HG03457 (cell line): ENCODE measurements around the gene TMEM92.
"Not testable (repeated sequence)": the region's sequence is repeated elsewhere in the genome, so short reads cannot be mapped to it uniquely, and the experiment has no call there.

Source experiments
- ATAC-seq: cut with Tn5 transposase; IDR thresholded peaks from one replicate; pipeline ENCODE4 v1.9.1; 2021; ENCODE audit warnings: moderate number of reproducible peaks; ENCODE audit not compliant: unreplicated experiment

Gene TMEM92

DNA sequence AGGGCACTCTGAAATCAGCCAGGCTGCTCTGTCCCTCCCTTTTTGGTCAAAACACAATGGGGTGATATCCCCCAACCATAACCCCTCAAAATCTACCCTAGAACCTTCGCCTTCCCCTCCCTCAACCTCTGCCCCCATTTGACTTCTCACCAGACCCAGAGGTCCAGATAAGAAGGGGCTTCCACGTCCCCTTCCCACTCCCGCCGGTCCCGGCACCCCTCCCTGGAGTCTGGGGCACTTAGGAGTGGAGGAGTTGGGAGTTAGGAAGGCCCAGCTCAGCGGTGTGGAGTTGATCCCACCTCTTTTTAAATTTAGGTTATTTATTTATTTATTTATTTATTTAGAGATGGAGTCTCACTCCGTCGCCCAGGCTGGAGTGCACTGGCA is 619 bp upstream of the TMEM92 start:
- ATAC-seq = no peak

DNA sequence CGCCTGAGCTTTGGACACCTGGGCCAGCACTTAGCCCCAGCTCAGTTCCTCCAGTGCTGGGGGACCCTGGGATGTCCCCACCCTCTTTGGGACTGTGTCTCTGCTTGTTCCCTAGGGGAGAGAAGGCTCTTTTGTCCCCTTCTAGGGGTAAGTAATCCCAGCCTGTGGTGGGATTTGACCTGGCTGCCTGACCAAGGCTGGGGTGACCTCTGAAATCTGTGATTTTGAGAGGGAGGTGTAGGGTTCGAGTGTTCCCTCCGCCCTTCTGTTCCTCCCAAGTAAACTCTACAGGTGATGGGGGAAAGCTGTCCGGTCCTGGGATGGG is 593 bp downstream of the TMEM92 start:
- no peak for ATAC-seq

DNA sequence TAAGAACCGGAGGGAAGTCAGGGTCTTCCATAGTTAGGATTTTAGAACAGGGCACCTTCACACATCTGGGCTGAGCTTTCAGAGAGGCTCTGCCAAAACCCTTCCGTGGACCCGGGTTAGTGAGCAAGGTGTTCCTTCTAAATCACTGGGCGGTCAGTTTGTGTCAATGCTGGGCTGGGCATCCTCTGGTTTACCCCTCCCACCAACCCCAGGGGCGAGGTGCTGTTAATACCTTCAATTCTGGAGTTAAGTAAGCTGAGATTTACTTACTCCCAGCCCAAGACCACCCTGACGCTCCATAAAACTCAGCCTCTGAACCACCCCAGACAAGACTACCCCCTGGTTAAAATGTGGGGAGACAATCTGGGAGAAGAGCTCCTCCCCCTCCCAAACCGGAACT is 1.0 kb downstream of the TMEM92 start:
- no peak for ATAC-seq

DNA sequence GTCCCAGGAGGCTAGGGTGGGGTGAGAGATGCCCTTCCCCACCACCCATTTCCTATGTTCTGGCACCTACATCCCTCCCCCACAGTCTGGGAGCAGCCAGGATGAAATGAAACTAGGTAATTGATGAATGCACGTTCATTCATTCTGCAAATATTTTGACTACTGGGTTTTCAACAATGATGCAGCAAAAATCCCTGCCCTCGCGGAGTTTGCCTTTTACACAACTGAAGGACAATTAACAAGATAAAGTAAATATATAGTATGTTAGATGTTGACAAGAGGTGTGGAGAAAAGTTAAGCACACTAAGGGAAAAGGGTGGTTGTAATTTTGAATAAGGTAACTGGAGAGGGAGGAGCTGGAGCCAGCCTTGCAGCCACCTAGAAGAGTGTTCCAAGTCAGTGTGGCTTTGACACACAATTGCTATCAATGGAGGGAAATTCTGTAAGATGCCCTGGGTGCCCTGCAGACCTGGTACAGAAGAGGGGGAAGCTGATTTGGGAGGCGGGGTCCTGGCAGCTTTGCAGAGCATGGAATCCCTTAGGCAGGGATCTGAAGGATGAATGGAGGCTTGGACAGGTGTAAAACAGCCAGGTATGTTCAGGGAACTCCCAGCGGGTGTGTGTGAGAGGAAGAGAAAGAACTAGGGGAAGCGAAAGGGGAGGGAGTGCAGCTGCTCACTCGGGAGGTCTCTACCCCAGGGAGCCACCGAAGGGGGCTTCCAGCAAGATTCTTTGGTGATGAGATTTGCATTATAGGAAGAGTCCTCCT is 2.5 kb downstream of the TMEM92 start:
- no peak for ATAC-seq

DNA sequence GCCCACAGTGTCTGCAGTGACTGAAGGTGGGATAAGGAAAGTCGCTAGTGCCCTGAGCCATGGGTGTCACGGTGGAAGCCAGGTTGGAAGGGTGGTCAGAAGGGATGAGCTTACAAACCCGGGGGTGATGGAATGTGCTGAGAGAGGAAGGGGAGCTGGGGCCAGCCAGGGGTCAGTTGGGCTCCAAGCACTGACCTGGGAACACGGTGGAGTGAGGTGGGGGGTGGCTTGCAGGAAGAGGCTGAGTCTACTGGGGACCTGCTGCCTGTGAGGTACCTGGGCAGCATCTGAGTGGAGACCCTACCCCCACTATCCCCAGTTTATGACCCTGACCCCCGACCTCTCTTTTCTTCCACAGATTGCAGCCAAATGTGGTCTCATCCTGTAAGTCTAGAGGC is 3.1 kb downstream of the TMEM92 start:
- no peak for ATAC-seq

DNA sequence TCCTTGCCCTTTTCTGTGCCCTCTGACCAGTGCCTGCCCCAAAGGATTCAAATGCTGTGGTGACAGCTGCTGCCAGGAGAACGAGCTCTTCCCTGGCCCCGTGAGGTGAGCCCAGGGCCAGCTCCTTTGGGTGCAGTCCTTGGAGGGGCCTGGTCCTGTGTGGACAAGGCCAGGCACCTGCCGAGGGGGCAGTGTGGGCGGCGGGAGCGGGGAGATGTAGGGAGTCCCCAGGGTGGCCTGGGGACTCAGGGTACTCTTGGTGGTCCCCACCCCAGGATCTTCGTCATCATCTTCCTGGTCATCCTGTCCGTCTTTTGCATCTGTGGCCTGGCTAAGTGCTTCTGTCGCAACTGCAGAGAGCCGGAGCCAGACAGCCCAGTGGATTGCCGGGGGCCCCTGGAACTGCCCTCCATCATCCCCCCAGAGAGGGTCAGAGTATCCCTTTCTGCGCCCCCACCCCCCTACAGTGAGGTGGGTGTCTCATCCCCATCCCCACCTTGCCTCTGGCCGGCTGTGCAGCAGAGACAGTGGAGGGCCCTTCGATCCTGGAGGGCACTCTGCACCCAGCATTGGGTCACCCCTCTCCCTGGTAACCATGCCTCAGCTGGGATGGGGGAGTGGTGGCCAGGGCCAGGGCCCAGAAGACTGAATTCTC is 4.4 kb downstream of the TMEM92 start:
- ATAC-seq = no peak

DNA sequence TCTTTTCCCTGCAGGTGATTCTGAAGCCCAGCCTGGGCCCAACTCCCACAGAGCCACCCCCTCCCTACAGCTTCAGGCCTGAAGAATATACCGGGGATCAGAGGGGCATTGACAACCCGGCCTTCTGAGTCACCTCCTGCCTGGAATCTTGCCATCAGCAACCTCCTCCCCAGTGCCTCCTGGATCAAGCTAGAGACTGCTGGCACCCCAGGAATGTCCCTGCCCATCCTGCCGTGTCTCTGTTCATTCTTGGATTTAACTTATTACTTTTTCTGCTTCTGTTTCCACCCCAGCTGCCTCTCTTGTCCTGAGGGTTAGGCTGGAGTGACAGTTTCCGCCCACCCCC is 4.9 kb downstream of the TMEM92 start:
- no peak for ATAC-seq

DNA sequence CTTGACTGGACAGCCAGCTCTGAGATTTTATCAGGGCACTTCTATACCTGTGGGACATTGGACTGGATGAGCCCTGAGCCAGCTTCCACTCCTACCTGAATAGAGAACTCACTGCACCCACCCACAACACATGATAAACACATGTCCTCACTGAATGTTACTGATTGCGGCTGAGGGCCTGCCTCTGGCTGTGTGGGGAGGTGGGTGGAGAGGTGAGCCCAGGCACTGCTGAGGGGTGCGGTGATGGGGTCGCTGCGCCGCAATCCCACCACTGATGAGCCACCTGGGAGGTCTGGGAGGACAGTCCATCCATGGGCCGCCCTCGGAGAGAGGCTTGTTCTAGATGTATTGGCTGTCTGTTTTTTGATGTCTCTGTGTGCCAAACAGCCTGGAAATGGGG is 5.4 kb downstream of the TMEM92 start:
- ATAC-seq = no peak

DNA sequence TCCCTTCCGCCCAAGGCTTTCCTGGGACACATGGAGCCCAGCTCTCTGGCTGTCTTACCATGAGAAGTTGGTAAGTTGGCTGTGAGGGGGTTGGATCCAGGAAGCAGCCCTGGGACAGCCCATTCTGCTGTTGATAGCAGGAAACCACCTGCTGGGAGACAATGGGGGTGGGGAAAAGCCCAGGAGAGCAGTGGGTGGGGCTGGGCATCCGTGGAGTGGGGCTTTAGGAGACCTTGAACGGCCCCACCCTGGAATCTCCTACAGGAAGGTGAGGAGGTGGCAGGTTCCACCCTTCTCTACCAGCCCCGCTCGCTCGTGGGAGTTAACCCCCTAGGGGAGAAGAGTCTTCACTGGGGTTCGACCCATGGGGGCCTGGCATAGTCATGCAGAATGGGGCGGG is 5.8 kb downstream of the TMEM92 start:
- ATAC-seq = no peak

DNA sequence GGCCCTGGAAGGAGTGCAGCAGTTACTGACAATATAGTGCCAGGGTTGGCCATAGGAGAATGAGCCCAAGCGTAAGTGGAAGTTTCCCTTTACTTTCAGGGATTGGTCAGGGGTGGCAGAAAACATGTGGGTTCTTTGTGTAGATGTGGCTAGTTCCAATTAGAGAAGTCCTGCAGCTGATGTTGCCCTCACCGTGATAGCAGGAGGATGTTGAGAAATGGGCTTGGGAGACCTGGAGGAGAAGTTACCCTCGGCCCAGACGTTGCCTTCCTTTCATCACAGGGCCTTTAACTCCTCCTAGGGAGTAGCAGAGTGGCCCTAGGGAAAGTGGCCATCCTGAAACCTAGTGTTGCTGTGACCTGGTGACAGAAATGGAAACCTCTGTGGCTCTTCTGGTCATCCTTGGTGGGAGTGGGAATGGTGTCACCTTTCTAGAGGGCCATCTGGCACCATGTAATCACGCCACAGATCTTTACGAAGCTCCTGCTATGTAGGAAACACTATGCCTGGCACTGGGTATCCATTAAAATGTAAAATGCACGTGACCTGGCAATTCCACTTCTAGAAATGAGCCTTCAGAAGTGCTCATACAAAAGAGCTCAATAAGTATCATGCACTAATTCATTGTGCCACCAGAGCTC is 6.7 kb downstream of the TMEM92 start:
- no peak for ATAC-seq

DNA sequence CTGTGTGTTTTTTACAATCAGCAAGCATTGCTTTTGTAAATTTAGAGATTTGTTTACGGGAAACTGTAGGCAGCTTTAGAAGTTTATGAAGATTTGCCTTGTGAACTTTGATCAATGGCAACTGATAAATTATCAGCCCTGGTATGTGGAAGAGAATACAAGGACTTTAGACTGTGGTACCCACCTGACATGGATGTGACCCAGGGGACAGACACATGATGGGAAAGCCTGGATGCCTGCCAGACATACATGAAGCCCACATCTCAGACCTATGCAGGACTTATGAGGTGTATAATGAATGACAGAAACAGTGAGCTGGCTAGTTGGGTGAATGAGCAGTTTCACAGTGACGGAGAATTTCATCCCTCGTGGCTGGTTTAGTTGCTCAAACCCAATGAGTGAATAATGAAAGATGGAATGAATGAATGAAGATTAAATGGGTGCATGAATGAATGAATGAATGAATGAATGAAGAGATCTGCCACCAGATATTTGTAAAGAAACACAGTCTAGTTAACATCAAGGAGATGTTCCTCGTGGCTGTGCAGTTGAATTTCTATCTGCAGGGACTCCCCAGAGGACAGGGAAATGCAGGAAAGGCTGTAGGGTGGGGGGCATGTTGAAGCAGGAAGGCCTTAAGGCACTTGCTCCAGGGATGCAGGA is 7.6 kb downstream of the TMEM92 start:
- no peak for ATAC-seq

DNA sequence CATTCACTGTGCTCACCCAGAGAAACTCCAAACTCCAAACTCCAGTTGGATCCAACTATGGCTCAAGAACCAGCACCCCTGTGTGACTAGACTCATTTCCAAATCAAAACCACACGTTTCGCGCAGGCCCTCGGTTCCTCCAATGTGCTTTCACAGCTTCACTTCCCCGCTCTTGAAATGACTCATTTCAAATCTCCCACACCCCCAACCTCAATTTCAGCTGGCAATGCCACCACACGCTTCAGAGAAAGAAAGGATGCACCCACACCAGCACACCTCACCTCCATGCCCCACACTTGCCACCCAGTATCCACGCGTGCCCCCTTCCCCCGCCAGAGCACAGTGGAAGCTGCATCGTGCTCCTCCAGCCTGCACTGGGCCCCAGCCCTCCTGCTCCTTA is 9.0 kb downstream of the TMEM92 start:
- no peak for ATAC-seq

DNA sequence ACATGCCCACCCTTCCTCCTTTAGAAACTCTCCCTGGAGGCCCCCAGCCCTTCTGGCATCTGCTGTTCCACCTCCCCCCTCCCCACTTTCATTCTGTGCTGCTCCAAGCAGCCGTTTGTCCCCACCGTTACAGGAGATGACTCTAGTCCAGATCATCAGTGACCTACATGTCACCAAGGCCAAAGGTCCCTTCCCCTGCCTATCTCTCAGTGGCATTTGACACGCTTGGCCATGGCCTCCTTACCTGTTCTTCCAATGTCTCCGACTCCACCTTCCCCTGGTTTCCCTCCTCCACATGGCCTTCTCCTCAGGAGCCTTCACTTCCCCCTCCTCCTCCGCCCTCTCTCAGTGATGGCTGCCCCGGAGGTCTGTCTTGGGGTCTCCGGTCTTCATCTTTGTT is 9.4 kb downstream of the TMEM92 start:
- no peak for ATAC-seq

DNA sequence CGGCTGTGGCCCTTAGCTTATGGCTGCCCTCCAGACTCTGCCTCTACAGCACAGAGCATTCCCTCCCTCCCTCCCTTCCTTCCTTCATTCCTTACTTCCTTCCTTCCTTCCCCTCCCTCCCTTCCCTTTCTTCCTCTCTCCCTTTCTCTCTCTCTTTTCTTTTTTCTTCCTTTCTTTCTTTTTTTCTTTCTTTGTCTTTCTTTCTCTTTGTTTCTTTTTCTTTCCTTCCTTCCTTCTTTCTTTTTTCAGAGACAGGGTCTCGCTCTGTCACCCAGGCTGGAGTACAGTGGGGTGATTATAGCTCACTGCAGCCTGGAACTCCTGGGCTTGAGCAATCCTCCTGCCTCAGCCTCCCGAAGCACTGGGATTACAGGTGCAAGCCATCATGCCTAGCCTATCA is 11.7 kb downstream of the TMEM92 start:
- no peak for ATAC-seq

DNA sequence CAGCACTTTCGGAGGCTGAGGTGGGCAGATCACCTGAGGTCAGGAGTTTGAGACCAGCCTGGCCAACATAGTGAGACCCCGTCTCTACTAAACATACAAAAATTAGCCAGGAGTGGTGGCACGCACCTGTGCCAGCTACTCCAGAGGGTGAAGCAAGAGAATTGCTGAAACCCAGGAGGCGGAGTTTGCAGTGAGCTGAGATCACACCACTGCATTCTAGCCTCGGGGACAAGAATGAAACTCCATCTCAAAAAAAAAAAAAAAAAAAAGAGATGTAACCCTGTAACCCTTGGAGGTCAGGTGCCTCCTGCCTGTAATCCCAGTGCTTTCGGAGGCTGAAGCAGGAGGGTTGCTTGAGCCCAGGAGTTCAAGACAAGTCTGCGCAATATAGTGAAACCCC is 13.0 kb downstream of the TMEM92 start:
- not testable (repeated sequence) for ATAC-seq

DNA sequence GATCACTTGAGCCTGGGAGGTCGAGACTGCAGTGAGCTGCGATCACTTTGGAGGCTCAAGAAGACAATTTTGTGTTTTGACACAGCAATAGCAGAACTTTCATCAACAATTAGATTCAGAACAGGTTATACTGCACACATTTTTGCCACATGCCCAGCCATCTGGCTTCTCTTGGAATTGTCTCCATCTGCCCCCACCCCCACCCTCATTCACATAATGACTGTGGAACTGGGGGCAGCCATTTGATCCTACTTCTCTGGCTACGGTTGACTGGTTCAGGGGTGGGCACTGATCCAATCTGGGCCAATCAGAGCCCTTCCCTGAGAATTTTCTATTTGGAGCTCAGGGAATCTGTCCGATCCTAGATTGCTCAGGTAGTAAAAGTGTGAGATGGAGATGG is 14.0 kb downstream of the TMEM92 start:
- no peak for ATAC-seq

DNA sequence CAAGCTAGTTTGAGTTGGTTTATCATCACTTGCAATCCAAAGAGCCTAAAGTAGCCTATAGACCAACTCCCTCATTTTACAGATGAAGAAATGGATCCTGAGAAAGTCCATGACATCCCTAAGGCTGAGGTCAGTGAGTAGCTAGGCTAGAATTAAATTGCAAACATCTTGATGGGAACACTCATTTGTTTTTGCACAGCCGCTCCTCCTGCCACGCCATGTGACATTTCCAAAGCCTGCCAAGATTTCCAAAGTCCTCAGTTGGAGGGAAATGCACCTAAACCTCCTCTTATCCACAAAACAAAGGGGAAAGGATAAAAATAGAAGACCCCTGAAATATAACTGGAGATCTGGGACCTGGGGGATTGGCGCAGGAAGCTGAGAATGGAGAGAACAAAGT is 15.0 kb downstream of the TMEM92 start:
- no peak for ATAC-seq

DNA sequence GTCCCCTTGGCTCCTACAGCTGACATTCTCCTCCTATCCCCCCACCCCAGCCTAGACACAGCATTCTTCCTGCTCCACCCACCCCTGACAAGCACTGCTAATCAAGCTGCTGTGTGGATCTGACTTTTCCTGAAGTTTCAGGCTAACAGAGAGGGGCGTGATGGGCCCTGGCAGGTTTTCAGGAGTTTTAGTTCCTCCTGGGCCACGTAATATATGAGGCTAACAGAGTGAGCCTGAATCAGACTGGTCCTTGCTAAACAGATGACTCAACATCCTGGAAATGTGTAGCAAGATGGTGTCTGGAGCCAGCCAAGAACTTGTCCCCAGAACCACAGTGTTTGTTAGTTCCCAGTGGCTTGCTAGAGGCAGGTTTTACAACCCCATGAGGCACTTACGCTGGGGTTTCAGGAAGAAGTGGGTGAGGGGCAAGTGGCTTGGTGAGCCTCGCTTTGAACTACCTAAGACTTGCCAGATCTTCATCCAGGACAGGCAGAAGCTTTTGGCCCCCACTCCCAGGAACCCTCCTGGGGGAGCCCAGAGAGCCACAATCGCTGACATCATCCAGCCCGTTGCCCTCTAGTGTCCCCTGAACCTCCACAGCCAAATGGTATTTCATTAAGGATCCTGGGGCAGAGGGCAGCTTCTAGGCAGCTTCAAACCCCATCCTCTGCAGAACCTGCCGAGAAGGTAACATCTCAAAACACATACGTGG is 15.9 kb downstream of the TMEM92 start:
- no peak for ATAC-seq

DNA sequence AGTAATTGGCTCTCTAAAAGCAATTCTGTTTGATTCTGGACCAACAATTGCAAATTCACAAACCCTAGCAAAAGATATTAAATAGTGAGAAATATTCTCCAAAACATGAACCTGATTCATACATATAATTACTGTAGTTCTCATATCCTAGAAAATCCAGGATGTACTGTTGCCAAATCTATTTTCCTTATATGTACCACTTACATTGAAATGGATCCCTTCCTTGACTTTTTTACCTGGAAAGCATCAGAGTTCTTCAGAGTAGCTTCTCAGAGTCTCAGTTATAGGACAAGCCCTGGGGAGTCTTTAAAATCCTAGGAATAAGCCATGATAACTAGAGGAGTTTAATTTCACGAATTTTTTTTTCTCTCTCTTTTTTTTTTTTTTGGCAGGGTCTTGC is 16.7 kb downstream of the TMEM92 start:
- ATAC-seq = no peak

DNA sequence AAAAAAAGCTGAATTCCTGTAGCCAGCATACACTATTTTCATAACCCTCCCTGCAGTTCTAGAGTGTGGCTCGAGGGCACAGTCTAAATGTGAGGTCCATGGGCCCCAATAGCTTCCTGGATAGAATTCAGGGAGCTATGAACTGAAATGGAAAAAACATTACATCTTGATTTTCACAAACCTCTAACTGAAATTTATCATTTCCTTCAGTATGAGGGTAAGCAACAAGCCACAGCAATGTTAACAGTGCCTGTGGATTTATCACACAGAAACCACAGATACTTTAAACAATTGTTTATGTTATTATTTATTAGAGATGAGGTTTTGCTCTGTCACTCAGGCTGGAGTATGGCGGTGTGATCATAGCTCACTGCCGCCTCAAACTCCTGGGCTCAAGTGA is 18.2 kb downstream of the TMEM92 start:
- no peak for ATAC-seq

DNA sequence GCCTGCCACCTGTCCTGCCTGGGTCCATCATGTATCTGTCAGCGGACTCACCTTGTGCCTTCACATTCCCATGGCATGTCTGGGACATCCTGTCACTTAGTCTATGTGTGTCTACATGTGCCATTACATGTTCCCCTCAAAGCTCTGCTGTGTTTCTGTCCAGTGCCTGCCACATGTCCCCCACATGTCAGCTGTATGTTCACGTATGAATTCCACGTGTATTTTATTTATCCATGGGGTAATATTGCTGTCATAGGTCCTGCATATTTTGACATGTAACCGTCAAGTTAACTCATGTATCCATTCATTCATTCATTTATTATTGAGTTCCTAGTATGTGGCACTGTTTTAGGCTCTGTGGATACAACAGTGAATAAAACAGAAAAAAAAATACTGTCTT is 20.8 kb downstream of the TMEM92 start:
- no peak for ATAC-seq
